ENCODE results near the gene MTG2. TPM values are rescaled to one million over a fixed set of nuclear protein-coding genes. Genes with fewer than 3 reads are reported as not detected.

Gene MTG2
- polyA plus RNA-seq, 1 donor (not counting 4 experiments of a cell fraction or from before 2014, with no cell fraction given): 24.7 TPM

DNA sequence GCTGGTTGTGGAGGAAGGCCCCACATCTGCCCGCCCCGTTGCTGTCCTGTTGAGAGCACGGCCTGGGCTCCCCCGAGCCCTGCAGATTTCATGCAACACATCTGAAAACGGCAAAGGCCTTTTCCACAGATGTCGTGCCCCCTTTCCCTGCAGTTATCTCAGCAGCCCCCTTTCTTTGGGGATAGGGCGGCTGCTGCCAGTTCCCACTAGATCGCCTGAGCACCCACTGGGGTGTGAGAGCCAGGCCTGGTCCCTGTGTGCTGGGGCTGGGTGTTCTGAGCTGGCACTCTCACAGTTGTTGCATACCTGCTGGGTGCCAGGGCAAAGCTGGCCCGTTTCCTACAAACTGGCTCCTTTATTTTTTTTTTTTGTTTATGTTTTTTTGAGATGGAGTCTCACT, 12.3 kb upstream of the MTG2 start:
- dilution Hi-C loops (cut with MboI; ENCODE audit: extremely low pct_ligation_motif_present, low sequenced_read_pairs): no loop called here
- no peak for DNase-seq (ENCODE audit: low read depth, low spot score)
- Histone ChIP-seq H3K27ac (ENCODE audit: control insufficient read depth, insufficient read depth, low read length) (no peak overlapping the region), H3K4me2 (ENCODE audit: control insufficient read depth, extremely low read depth, insufficient read depth, low read depth, low read length) (no peak overlapping the region), H4K20me1 (ENCODE audit: control insufficient read depth, extremely low read depth, insufficient read depth, low read length) (no peaks in the 10 kb centered on the region), H3K9me3 (ENCODE audit: control insufficient read depth, low read depth, low read length) (no peaks in the 10 kb centered on the region), H3K27me3 (ENCODE audit: control insufficient read depth, extremely low read depth, insufficient read depth, low read length) (no peaks in the 10 kb centered on the region), H3K9ac (ENCODE audit: control insufficient read depth, extremely low read depth, insufficient read depth, low read length) (no peak overlapping the region), H2AFZ (ENCODE audit: control insufficient read depth, low read length) (no peak overlapping the region), H3K9me1 (ENCODE audit: control insufficient read depth, extremely low read depth, insufficient read depth, low read length) (no peaks in the 10 kb centered on the region), H3K4me1 (ENCODE audit: control insufficient read depth, extremely low read depth, insufficient read depth, low read length) (no peaks in the 10 kb centered on the region), H3K36me3 (ENCODE audit: control insufficient read depth in 2 of 2, extremely low read depth in 1 of 2, insufficient read depth in 2 of 2, low read length in 2 of 2) (peaks cover 12 to 16% of the 10 kb centered on the region in 2 experiments), H3K79me2 (ENCODE audit: control insufficient read depth, insufficient read depth, low read length) (no peaks in the 10 kb centered on the region), H3K4me3 (ENCODE audit: control insufficient read depth in 2 of 3, extremely low read depth in 1 of 3, insufficient read depth in 2 of 3, low read depth in 1 of 3, low read length in 3 of 3) (no peak overlapping the region)
- FAIRE-seq: no peak
- no peak for TF ChIP-seq EZH2 (IDR thresholded peaks at IDR 0.05; ENCODE audit: low read length)
- TF ChIP-seq, protein P1, sequence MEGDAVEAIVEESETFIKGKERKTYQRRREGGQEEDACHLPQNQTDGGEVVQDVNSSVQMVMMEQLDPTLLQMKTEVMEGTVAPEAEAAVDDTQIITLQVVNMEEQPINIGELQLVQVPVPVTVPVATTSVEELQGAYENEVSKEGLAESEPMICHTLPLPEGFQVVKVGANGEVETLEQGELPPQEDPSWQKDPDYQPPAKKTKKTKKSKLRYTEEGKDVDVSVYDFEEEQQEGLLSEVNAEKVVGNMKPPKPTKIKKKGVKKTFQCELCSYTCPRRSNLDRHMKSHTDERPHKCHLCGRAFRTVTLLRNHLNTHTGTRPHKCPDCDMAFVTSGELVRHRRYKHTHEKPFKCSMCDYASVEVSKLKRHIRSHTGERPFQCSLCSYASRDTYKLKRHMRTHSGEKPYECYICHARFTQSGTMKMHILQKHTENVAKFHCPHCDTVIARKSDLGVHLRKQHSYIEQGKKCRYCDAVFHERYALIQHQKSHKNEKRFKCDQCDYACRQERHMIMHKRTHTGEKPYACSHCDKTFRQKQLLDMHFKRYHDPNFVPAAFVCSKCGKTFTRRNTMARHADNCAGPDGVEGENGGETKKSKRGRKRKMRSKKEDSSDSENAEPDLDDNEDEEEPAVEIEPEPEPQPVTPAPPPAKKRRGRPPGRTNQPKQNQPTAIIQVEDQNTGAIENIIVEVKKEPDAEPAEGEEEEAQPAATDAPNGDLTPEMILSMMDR (optimal IDR thresholded peaks at IDR 0.05 in 1 of 3, IDR thresholded peaks at IDR 0.05 in 1 of 3, conservative IDR thresholded peaks at IDR 0.05 in 1 of 3; ENCODE audit: extremely low read depth in 1 of 3, insufficient read depth in 2 of 3, low read length in 3 of 3): no peak

DNA sequence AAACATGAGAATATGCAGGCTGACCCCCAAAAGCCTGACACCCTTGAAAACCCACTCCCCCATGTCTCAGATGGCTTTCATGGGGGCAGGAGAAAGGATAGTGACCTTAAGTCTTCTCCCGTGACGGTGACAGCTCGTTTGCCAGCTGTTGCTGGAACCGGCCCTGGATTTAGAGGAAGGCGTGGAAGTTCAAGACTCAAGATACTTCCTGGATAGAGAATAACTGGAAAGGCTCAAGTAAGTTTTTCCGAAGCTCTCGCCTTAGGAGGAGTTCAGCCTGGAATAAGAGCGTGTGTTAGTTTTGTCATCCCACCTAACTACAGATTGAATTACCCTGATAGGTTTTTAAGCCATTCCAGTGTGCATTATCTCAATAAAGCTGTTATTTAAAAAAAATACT, 11.6 kb upstream of the MTG2 start:
- DNase-seq (ENCODE audit: low read depth, low spot score) (no peak), FAIRE-seq (no peak)
- Histone ChIP-seq H4K20me1 (ENCODE audit: control insufficient read depth, extremely low read depth, insufficient read depth, low read length) (no peaks in the 10 kb centered on the region), H3K36me3 (ENCODE audit: control insufficient read depth in 2 of 2, extremely low read depth in 1 of 2, insufficient read depth in 2 of 2, low read length in 2 of 2) (peaks cover 11 to 13% of the 10 kb centered on the region in 2 experiments), H3K79me2 (ENCODE audit: control insufficient read depth, insufficient read depth, low read length) (no peaks in the 10 kb centered on the region), H3K4me3 (ENCODE audit: control insufficient read depth in 2 of 3, extremely low read depth in 1 of 3, insufficient read depth in 2 of 3, low read depth in 1 of 3, low read length in 3 of 3) (no peak overlapping the region), H3K9me1 (ENCODE audit: control insufficient read depth, extremely low read depth, insufficient read depth, low read length) (no peaks in the 10 kb centered on the region), H3K4me1 (ENCODE audit: control insufficient read depth, extremely low read depth, insufficient read depth, low read length) (no peaks in the 10 kb centered on the region), H3K9me3 (ENCODE audit: control insufficient read depth, low read depth, low read length) (no peaks in the 10 kb centered on the region), H2AFZ (ENCODE audit: control insufficient read depth, low read length) (no peak overlapping the region), H3K9ac (ENCODE audit: control insufficient read depth, extremely low read depth, insufficient read depth, low read length) (no peak overlapping the region), H3K4me2 (ENCODE audit: control insufficient read depth, extremely low read depth, insufficient read depth, low read depth, low read length) (no peak overlapping the region), H3K27me3 (ENCODE audit: control insufficient read depth, extremely low read depth, insufficient read depth, low read length) (no peaks in the 10 kb centered on the region), H3K27ac (ENCODE audit: control insufficient read depth, insufficient read depth, low read length) (no peak overlapping the region)
- dilution Hi-C loops (cut with MboI; ENCODE audit: extremely low pct_ligation_motif_present, low sequenced_read_pairs): no loop called here
- no peak for TF ChIP-seq EZH2 (IDR thresholded peaks at IDR 0.05; ENCODE audit: low read length)
- TF ChIP-seq, protein P1 (optimal IDR thresholded peaks at IDR 0.05 in 1 of 3, IDR thresholded peaks at IDR 0.05 in 1 of 3, conservative IDR thresholded peaks at IDR 0.05 in 1 of 3; ENCODE audit: extremely low read depth in 1 of 3, insufficient read depth in 2 of 3, low read length in 3 of 3): no peak

All from keratinocyte (primary cell).